NCI-H2227 (cell line): ENCODE results near the gene FBP1.

Experiments used
- DNase-seq: peaks from one replicate; lab custom pipeline; 2025; ENCODE audit not compliant: unreplicated experiment; lab: John Stamatoyannopoulos, UW

FBP1 gene

DNA sequence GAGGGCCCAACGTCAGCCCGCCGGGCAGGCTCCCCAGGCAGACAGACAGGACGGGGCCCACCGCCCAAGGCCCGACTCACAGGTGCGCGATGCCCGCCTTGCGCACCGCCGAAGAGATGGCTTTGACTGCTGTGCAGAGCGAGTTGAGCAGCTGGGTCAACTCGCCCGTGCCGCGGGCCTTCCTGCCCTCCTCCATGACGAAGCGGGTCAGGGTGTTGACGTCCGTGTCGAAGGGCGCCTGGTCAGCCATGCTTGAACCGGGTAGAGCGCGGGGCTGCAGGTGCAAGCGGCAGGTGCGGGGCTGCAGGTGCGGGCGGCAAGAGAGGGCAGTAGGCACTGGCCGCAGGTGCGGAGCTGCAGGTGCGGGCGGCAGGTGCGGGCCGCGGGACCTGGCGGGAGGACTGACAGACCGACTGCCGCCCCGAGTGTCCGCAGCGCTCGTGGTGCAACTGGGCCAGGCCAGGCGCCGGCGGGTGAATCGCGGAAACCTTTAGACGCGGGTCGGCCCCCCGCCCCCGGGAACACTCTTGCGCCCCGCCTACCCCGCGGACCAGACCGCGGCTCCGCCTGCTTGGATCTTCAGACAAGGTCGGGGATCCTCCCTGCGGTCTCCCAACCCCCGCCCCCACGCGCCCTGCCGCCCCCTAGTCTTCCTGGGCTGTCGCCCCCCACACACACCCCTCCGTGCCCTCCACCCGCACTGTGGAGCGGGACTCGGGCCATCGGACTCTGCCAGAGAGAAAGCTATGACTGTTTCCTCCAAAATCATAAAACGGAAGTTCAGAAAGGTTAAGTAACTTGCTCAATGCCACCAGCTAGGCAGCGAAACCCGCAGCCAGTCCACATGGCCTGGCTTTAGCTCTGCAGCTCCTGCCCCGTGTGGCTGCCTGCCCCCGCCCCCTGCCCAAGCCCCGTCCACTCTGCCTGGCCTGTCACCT is at the start of gene FBP1:
Gene FBP1 (minus strand): TSS at position 458 of the 938 bp plus-strand sequence. CDS start 208 bp downstream, at position 250.
- peak; percentile 18 for DNase-seq

DNA sequence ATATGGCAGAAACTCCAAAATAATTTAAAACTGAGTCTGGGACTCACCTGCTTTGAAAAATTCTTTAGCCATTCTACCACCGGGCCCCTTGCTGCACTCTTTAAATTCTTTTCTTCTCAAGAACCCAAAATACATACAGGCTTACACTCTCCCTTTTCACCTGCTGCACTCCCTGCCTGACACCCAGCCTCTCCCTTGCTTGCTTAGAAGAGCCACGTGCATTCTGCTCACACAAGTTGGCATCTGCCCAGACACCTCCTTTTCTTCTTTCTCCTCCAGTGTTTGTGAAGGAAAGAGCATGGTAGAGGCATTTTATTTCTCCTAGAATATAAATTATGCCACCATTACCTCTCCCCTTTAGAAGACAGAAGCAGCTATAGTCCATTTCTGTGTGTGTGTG is 48.1 kb upstream of the FBP1 start:
- DNase-seq, result no peak

DNA sequence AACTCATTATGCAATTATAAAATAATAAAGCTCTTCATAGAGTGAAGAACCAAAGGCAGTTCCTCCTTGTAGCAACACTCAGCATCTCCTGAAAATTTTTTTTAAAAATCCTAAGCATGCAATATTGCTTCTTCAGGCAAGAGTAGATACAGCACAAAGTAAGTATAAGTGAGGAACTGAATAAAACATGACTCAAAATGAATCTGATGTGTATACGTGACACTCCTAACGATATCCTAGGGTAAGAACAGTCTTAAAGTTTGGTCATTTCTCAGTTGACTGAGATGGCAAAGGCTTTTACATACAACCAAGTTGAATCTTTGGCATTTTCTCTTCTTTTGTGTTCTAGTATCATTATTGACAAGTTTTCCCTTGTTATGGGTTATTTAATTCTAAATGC is 46.0 kb upstream of the FBP1 start:
- no peak for DNase-seq

DNA sequence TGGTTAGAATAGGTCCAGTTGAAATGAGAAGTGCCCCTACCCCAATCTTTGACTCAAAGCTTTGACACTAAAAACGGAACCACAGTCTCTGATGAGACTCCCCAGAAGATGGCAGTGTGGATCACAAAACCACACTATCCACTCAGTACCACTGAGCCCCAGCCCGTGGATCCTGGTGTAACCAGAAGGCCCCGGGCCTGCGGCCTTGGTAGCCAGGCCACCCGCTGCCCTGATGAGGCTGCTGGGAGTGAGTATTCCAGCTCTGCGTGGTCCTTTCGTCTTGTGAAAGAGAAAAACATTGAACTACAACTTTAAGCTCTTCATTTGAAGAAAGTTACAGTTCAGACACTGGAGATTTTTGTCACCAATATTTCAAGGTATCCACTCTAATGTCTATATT is 42.2 kb upstream of the FBP1 start:
- DNase-seq, result peak; percentile 75

DNA sequence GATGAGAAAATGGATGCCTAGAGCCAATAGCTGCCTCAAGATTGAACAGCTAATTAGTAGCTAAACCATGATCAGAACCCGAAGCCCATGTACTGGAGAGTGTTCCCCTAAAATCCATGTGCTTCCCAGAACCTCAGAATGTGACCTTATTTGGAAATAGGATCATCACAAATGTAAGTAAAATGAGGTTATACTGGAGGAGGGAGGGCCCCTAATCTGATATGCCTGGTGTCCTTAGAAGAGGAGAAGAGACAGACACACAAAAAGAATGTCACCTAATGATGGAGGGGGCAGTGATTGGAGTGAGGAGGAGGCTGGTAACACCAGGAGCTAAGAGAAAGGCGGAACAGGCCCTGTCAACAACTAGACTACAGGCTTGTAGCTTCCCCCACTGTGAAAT is 41.3 kb upstream of the FBP1 start:
- DNase-seq, result no peak

DNA sequence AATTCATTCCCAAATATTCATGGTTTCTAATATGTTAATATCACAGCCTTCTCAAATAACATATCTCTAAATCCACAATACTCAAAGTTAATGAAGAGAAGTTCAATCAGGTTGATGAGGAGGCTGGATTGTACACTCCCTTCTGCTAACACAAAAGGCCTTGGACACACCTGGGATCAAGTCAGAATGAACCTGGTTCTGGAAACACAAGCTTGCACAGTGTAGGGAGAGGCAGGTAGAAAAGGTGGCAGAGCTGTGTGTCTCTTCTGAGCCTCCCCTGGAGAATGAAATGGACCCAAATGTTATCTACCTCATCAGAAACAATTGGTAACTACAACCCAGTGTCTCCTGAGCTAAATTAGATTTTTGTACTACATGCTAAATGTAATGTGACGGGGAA is 40.7 kb upstream of the FBP1 start:
- DNase-seq, result no peak

DNA sequence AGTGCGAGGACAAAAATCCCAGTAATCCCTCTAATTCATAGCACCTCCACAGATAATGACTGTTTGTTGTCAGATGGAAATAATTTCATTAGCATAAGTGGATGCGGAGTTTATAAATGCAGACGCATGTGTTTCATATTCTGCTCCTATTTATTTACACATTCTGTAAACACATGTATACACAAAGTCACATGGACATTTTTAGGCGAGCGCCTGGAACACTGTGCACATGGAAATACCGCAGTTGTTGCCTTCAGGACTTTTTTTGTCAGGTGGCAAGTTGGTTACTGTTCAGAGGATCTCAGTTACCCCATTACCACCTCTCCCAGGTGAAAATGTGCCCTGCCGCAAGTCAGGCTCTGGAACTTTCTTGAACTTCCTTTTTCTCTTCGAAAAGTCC is 40.3 kb upstream of the FBP1 start:
- DNase-seq, result no peak

DNA sequence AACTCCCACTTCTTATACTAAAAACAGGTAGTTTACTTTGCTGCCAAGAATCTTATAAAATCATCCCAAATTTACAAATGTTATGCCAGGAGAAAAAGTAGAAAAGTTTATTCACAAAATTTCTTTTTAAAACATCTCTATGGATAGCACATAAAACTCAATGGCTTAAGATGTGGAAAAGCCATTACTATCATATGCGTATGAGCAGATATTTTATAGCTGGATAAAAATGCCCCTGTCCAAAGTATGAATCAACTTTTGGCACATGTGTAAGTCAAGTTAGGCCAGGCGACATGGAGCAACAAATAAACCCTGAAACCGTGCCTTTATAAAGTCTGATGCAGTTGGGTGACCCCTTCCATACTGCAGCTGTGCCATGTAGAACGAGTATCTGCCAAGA is 38.6 kb upstream of the FBP1 start:
- no peak for DNase-seq

DNA sequence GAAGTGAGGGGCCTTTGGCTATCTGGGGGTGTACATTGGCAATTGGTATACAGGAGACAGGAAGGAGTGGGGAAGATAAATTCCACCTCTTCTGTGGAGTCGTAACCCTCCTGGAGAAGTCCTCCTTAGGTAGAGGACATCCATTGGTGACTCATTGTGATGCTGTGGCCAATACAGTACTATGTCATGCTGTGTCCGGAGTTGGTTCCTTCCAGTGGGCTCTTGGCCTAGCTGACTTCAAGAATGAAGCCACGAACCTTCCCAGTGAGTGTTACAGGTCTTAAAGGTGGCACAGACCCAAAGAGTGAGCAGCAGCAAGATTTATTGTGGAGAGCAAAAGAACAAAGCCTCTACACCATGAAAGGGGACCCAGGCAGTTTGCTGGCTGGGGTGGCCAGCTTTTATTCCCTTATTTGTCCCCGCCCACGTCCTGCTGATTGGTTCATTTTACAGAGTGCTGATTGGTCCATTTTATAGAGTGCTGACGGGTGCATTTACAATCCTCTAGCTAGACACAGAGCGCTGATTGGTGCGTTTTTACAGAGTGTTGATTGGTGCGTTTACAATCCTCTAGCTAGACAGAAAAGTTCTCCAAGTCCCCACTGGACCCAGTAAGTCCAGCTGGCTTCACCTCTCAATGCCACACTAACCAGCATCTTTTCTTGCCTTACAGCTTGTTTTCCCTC is 37.3 kb upstream of the FBP1 start:
- DNase-seq, result no peak

DNA sequence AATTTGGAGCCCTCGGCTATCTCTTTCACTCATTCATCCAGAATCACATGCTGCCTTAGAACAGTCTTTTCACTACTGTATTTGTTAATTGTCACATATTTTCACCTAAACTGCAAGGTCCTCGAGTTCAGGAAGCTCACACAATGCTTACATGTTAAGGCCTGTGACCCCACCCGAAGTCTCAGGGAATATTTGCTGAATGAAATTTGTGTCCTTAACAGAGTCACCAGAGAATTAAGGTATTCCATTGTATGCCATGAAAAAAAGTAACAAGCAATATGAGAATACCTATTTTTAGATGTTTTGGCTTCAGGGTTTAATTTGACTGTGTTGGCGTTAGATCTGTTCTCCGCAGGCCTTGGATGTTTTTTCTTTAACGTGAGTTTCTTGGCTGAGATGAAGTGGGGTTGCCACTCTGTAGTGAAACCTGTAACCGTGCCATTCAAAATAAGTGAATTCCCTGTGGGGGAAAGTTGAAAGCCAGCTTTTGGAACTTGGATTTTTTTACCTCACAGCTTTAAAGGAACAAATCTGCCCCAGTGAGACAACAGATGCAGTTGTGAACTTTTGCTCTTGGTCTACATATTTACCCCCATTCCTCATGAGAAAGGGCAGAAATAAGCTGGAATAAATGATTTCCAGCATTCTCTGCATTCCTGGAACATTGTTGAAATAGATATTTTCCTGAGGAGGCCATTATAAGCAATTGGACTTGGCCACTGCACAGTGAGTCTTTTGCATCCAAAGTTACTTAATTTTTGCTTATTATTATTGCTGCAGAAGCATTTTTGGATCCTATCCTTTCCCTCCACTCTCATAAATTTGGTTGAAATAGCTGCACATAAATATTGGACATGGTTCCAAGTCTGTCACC is 35.9 kb upstream of the FBP1 start:
- no peak for DNase-seq

DNA sequence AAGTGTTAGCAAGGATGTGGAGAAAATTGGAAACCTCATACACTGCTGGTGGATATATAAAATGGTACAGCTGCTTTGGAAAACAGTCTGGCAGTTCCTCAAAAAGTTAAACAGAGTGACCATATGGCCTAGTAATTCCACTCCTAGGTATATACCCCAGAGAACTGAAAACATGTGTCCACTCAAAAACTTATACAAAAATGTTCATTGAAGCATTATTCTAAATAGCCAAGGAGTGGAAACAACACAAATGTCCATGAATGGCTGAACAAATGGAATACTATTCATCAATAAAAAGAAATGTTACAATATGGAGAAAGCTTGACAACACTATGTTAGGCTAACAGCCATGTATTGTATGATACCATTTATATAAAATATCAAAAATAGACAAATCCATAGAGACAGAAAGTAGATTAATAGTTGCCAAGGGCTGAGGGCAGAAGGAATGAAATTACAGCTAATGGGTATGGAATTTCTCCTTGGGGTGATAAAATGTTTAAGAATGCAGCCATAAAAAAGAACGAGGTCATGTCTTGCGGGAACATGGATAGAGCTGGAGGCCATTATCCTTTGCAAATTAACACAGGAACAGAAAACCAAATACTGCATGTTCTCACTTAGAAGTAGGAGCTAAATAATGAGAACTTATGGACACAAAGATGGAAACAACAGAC is 33.6 kb upstream of the FBP1 start:
- no peak for DNase-seq

DNA sequence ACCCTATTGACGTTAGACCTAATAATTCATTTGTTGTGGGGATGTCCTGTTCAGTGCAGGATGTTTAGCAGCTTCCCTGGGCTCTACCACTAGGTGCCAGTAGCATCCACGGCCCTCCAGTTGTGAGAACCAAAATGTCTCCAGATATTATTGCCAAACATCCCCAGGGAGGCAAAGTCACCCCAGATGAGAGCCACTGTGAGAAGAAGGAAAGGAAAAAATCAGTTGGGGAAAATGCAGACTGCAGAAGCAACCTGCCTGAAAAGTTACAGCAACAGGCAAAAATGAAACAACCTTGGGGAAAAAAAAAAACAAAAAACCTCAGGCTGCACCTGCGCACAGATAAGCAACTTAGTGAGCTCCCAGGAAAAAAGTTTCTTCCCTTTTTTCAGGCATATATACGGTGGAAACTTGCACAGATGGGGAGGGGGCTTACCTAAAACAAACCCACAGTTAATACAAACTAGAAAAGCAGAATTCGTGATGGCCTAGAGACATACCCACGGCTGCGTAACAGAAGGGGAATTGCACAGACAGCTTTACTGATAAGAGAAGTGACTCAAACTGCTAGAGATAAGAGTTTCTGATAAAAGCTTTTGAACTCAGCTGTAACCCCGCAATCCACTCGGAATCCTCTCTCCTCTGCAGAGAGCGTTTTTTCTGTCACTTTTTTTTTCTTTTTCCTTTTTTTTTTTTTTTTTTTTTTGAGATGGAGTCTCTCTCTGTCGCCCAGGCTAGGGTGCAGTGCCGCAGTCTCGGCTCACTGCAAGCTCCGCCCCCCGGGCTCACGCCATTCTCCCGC is 29.8 kb upstream of the FBP1 start:
- DNase-seq, result peak; percentile 69

DNA sequence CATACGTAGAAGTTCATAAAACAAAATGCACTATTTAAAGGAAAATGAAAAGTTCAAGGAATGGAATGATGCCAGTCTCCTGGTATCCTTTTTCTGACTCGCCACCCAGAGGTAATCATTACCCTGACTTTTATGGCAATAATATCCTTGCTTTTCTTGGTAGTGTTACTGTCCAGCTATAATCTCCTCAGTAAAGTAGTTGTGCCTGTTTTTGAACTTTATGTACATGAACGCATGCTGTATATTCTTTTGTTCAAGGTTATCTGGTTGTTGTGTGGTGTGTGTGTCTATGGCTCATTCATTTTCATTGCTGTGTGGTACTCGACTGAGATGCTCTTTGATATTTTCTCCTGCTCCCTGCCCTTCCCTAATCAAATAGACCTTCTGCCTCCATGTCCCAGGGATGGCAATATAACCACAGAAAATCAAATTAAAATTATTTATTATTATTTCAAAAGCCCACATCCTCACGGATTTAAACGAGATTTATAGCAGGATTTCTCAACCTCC is 29.2 kb upstream of the FBP1 start:
- no peak for DNase-seq

DNA sequence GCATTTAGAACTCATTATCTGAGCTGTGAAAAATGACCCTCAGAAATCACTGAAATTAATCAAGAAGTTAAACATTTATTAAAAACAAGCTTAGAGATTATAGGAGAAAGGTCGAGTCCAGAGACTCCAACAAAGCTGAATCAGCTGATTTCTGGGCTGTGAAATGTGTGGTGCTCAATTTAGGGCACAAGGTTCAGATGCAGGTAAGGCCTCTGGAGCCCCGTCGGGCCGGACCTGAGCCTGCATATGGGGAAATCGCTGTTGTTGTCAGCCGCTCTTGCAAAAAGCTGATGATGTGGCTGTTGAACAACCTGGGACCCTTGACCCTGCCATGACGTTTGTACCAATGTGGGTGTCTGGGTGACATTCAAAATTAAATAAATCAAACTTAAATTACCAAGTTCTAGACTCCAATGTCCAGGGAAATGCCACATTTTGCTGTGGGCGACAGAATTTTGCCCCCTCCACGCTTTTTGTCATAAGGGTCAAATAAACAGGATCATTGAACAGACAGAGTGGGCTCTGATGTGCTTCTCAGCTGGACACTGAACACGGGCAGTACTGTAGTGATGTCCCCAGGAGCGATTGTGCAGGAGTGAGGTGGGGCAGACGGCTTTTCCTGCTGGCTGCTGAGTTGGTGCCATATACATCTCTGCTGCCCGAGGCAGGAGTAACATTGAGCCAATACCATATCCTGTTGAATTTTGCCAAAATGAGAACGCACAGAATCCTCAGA is 27.2 kb upstream of the FBP1 start:
- no peak for DNase-seq

DNA sequence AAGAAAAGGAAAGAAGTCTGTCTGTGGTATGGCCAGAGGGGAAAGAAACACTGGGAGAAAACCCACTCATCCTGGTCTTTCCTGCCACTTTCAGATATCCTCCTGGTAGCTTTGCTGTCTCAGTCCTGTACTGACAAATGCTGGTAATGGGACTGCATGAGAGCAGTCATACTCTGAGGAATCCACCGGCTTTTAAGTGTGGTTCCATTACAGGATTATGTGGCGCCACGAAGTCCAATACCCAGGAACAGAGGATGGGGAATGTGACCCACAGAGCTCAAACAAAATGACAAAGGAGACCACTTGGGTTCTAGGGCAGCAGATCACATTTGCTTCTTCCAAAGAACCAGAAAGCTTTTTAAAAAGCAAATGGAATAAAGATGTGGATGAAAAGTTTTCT is 26.3 kb upstream of the FBP1 start:
- no peak for DNase-seq

DNA sequence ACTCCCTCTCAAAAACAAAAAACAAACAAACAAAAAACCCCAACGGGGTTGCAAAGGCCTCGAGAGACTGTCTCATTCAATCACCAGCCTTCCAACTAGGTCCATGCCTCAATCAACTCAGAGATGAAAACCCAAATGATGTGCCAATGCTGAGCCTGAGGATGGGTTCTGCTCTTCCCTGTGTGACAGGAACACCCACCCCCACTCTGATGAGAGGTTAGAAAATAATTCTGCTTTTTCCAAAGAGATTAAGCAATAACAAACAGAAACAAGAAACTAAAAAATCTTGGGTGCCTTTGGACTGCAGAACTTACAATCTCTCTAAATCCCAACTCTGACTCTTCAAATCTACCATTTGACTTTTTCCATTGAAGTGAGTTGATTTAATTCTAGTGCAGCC is 25.5 kb upstream of the FBP1 start:
- no peak for DNase-seq

DNA sequence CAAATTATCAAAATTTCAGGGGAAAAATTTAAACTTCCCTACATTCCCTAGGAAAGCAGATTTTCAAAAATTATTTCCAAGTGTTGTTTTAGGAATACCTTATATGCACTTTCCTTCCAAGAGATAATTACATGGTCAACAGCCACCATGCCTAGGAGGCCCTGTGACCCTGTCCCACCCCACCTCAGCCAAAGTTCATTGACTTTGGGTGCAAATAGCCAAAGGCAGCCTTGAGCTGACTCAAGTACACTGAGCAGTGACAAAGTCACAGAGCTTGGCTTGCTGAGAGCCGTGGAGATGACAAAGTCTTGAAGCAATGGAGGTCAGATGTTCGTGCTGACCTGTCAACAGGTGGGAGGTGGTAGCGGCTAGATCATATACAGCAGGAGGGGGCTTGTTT is 24.3 kb upstream of the FBP1 start:
- DNase-seq, result no peak

DNA sequence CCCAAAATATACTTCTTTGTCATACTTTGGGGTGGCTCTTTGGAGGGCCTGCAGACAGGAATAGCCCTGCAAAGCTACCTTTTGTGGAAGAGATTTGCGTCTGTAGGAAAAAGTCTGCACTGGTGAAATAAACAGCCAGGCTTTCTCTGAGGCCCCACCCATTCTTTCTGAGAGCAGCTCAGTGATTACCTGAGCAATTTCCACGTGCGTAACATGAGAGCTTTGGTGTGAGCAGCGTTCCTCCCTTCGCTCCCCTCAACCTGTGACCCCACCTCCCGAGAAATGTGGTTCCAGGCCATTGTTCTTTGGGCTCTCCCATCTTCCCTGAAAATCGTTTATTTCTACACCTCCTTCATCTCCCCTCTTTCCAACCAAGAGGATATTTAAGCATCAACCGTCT is 23.8 kb upstream of the FBP1 start:
- DNase-seq, result no peak

DNA sequence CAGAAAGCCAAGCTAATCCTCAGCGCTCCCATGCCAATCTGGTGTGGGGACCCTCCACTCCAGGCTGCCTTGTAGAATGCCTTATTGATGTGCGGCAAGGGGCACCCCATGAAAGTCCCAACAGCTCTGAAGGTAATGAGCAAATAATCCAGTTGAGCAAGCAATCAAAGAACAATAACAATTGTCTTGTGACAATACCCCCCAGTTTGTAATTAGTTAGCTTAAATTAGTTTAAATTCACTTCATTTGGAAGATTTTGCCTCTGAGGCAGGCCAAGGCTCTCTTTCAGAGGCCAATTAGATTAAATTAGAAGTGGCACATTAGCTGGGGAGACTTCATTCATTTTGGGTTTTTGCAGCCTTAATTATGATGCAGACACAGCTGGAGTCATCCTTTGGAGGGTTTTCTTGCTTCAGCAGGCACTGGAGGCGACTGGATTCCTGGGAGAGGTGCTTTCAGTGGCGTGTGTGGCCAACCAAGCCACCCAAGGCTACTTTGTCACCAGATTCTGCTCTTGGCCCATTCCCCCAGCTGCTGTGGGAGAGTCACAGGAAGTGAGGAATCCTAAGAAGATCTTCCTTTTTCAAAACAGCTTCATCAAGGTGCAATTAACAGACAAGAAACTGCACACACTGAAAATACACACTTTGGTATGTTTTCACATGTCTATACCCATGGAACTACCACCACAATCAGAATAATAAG is 17.9 kb upstream of the FBP1 start:
- DNase-seq, result no peak
